Ecto neural progenitor cell (in vitro differentiated cells): ENCODE results near the gene B4GALT2.

Experiments
- DNase-seq: peaks from one replicate; pipeline ENCODE4 v3.0.0-alpha.2; 2018; ENCODE audit warnings: low spot score

Gene B4GALT2

GRCh38 chr1:43969746-43970466 is 9.1 kb upstream of the B4GALT2 start, which contains the start of gene DPH2:
Gene DPH2, plus strand, starts transcription at chr1:43970010. Its CDS starts 166 bp downstream, at chr1:43970176.
- peak; percentile 96 for DNase-seq

DNA sequence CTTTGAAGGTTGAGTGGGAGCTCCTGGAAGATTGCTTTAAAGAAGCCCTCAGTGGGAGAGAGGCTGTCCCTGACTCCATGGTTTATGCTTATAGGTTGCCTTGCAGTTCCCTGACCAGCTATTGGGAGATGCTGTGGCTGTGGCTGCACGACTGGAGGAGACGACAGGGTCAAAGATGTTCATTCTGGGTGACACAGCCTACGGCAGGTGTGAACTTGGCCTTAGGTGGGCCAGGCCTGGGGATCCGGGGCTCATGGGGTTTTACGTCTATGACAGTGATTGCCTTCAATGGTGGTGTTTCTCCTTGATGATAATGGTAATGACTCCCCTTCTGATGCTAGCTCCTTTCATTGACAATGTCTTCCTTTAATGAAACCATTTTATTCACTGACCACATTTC is 8.5 kb upstream of the B4GALT2 start:
- DNase-seq = no peak

DNA sequence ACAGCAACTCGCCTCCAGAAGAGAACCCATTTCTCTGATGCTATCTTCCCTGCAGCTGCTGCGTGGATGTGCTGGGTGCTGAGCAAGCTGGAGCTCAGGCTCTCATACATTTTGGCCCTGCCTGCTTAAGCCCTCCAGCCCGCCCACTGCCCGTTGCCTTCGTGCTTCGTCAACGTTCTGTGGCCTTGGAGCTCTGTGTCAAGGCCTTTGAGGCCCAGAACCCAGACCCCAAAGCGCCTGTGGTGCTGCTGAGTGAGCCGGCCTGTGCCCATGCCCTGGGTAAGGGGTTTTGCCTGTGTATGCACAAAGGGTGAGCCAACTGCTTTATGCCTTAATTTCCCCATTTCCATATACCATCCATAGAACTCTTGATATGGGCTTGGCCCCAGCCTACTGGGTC is 8.1 kb upstream of the B4GALT2 start:
- no peak for DNase-seq

DNA sequence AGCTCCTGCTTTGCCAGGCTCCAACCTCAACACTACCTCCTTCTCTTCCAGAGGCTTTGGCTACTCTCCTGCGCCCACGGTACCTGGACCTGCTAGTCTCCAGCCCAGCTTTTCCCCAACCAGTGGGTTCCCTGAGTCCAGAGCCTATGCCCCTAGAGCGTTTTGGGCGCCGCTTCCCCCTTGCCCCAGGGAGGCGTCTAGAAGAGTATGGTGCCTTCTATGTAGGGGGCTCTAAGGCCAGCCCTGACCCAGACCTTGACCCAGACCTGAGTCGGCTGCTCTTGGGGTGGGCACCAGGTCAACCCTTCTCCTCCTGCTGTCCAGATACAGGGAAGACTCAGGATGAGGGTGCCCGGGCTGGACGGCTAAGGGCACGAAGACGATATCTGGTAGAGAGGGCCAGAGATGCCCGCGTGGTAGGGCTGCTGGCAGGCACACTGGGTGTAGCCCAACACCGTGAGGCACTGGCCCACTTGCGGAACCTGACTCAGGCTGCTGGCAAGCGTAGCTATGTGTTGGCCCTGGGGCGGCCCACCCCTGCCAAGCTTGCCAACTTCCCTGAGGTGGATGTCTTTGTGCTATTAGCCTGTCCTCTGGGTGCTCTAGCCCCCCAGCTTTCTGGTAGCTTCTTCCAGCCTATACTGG is 7.6 kb upstream of the B4GALT2 start:
- no peak for DNase-seq

DNA sequence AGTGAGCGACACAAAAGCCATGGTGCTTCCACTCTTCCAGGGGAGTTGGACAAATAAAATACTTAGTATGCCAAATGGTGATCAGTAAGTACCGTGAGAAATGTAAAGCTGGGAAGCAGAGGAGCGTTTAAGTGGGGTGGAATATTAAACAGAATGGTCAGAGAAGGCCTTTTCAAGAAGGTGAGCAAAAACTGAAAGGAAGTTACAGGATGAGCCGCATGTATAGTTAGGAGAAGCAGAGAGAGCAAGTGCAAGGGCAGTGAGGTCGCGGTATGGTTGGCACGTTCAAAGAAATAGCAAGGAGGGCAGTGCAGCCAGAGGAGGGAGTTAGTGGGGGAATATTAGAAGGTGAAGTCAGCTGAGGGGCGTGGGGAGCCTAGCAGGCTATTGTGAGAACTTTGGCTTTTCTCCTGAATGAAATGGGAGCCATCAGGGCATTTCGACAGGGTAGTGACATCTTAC is 5.0 kb upstream of the B4GALT2 start:
- DNase-seq = no peak

GRCh38 chr1:43974443-43975248 is 4.4 kb upstream of the B4GALT2 start, which contains the start of gene ATP6V0B:
Gene ATP6V0B, plus strand, starts transcription at chr1:43974960. Its CDS starts 81 bp downstream, at chr1:43975041.
- peak; percentile 97 for DNase-seq

GRCh38 chr1:43975249-43975961 is 3.6 kb upstream of the B4GALT2 start:
- no peak for DNase-seq

DNA sequence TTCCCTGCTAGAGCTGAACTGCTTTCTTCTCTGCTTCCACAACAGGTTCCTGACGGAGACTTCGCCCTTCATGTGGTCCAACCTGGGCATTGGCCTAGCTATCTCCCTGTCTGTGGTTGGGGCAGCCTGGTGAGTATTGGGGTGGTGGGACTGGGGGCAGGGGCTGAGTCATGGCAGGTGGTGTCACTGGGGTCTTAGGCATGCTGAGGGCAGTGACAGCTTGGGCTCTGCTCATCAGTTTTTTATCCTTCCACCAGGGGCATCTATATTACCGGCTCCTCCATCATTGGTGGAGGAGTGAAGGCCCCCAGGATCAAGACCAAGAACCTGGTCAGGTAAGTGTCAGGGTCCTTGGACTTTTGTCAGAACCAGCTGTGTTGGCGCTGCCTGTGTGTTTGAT is 3.0 kb upstream of the B4GALT2 start:
- no peak for DNase-seq

- no peak for DNase-seq
Measured at GRCh38 chr1:43976890-43977289, 2.1 kb upstream of the B4GALT2 start.

DNA sequence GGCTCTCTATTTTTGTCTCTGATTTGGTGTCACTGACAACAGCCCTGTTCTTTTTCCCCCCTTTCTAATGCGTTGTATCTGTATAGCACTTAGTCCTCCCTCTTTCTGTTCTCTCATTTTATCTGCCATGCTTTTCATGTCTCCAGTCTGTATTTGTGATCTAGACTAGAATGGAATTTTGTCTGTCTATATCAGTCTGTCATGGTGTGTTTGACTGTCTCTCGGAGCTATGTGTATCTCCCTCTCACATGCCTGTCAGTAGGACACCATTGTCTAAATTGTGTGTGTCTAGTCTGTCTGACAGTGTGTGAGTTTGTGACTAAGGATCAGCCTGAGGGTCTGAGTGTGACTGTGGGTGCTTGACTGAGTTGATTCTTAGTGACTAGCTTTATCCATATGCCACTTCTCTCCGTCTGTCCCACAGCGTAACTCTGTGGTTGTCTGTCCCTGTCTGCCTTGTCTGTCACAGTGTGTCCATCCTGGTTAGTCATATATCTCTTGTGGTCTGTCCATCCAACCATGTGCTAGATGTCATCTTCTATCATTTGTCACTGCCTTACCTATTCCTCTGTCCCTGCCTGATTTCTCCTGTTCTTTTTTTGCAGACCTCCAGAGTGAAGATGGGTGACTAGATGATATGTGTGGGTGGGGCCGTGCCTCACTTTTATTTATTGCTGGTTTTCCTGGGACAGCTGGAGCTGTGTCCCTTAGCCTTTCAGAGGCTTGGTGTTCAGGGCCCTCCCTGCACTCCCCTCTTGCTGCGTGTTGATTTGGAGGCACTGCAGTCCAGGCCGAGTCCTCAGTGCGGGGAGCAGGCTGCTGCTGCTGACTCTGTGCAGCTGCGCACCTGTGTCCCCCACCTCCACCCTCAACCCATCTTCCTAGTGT is 1.4 kb upstream of the B4GALT2 start:
- no peak for DNase-seq

DNA sequence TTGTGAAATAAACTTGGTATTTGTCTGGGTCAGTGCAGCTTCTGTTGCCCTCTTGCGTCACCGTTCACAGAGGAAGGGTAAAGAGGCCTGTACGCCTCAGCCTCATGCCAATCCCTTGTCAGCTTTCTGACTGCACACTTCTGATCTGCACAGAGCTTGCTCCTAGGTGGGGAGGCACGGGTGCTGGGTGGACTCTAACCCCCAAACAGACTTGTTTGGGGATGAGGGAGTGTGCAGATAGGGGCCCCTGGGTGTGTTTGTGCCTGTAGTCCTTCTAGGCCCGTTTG is 803 bp upstream of the B4GALT2 start:
- DNase-seq = no peak

GRCh38 chr1:43979261-43979527 is 184 bp downstream of the B4GALT2 start:
- no peak for DNase-seq

- peak; percentile 71 for DNase-seq
Measured at GRCh38 chr1:43979528-43980254, 681 bp downstream of the B4GALT2 start.

DNA sequence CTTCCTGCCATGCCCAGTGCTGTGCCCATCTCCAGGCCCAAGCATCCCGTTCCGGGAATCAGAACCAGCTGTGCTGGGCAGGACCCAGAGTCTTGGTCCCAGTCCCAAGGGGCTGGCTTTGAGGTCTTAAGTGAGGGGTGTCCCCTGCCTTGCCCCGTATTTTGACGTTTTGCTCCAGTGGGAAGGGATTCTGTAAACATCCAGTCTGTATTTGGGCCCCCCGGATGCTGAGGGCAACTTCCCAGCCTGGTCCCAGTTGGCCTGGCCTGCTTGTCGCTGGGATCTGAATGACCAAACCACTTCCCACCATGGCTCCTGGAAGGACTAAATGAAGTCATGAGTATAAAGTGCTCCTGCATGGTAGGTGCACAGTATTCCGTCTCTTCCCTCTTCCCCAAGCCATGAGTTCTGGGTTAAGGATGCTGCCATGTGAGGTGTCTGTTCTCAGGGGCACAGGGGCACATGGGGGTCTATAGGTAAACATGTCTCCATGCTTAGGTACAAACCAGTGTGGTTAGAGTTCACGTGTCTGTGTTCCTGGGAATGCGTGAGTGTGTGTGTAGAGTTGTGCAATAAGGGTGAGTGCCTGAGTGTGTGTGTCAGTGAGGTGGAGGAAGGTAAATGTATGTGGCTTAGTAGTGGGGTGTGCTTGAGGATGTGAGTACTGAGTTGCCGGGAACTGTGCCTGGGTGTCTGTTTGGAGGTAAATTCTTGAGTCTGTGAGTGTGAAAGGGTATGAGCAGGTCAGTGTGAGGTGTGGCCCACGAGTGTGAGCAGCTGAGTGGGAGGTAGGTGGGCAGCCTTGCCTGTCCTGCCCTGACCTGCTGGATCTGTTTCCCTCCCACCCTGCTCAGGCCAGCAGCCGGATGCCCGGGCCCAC is 1.5 kb downstream of the B4GALT2 start:
- no peak for DNase-seq

GRCh38 chr1:43981135-43981491 is 2.1 kb downstream of the B4GALT2 start:
- DNase-seq = no peak

DNA sequence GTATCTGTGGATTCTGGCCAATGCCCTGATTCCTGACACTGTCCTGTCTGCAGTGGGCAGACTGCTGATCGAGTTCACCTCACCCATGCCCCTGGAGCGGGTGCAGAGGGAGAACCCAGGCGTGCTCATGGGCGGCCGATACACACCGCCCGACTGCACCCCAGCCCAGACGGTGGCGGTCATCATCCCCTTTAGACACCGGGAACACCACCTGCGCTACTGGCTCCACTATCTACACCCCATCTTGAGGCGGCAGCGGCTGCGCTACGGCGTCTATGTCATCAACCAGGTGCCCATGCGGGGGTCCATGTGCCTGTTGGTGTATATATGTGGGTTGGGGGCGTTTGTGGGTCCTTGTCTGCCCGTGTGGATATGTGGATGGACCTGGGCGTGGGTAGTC is 2.6 kb downstream of the B4GALT2 start:
- DNase-seq = no peak

DNA sequence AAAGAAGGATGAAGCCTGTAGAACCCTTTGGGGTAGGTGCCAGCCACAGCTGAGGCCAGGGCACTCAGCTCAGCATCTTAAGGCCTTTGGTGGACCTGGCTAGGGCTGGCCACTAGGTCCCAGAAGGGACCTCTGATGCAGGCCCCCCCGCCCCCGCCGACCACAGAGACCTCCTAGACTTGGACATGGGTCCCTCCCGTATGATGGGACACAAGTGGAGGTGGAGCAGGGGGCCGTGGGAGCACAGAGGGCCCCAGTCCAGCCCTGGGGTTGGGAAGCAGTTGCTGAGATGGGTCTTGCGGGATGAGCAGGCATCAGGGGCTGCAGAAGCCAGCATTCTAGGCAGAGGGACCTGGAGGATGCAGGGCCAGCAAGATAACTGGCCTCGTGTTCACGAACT is 3.2 kb downstream of the B4GALT2 start:
- no peak for DNase-seq

DNA sequence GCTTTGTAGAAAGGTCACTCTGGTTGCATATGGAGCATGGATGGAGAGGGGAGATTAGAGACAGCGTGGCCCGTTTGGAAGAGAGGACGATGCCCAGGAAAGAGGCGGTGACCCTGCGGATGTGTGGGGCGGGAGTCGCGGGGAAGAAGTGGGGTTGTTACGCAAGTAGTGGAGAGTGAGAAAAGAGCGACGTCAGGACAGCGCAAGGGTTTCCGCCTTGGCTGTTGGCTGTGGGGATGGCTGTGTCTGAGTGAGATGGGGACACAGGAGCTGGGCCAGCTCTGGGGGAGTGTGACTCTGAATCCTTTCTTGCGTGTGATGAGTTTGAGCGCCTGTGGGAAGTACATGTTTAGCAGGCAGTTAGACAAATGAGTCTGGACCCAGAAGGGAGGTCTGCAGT is 3.8 kb downstream of the B4GALT2 start:
- no peak for DNase-seq

GRCh38 chr1:43983253-43983899 is 4.4 kb downstream of the B4GALT2 start:
- DNase-seq = no peak
